ENCODE measurements around the gene HOMER2.

DNA sequence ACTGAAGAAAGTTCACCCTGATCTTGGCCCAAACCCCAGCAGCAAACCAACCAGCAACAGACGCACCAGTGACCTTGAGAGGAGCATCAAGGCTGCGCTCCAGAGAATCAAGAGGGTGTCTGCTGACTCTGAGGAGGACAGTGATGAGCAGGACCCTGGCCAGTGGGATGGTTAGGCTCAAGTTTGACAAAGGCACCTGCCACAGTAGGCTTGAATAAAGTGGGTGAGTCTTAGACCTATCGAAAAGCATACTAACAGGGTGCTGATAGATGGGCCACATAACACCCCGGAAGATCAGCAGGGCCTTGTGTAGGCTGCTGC is 119.2 kb downstream of the HOMER2 start:
- no peak for TF ChIP-seq CTCF (IDR thresholded peaks at IDR 0.05; ENCODE audit: poor library complexity)
- TF ChIP-seq EZH2 (IDR thresholded peaks at IDR 0.05; ENCODE audit: borderline replicate concordance) = no peak

Measured in hepatocyte (in vitro differentiated cells).